ENCODE results near the gene CYB5R3.
A peak's percentile ranks its signal among the peaks of the same experiment; 100 is the strongest.

CYB5R3 gene

GRCh38 chr22:42649246-42650099 lies at the start of gene CYB5R3:
TSS of gene CYB5R3 (minus strand) at chr22:42649392. CDS start at chr22:42649315, 77 bp downstream.
- DNase-seq (ENCODE audit: low spot score): peak; percentile 71

- DNase-seq (ENCODE audit: low spot score): peak; percentile 62
These were observed 48.4 kb upstream of the CYB5R3 start for GRCh38 chr22:42697542-42698013.

DNA sequence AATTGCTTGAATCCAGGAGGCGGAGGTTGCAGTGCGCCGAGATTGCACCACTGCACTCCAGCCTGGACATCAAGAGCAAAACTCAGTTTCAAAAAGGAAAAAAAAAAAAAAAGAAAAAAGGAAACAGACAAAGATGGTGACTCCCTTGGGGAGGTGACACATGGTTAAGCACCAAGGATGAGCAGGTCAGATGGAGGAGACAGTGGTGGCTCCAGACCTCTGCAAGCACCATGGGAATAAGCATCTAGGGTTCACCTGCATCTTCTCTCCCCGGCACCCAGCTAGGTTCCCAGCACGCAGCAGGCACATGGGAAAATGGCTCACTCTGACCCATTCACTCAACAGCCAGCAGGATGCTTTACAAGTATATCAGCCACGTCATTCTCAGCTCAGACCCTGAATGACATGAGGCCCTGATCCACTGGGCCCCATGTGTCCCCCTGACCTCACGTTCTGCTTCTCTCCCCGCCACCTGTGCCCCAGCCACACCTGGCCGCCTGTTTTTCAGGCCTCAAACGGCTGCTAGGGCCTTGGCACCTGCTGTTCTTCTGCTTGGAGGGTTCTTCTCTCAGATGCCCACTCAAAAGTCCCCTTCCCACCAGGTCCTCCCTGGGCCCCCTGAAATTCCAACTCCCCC lies 47.3 kb upstream of the CYB5R3 start:
- no peak for DNase-seq (ENCODE audit: low spot score)

GRCh38 chr22:42695294-42695693 lies 46.1 kb upstream of the CYB5R3 start:
- DNase-seq (ENCODE audit: low spot score): no peak

- no peak for DNase-seq (ENCODE audit: low spot score)
These were observed 44.8 kb upstream of the CYB5R3 start for GRCh38 chr22:42693763-42694683.

DNA sequence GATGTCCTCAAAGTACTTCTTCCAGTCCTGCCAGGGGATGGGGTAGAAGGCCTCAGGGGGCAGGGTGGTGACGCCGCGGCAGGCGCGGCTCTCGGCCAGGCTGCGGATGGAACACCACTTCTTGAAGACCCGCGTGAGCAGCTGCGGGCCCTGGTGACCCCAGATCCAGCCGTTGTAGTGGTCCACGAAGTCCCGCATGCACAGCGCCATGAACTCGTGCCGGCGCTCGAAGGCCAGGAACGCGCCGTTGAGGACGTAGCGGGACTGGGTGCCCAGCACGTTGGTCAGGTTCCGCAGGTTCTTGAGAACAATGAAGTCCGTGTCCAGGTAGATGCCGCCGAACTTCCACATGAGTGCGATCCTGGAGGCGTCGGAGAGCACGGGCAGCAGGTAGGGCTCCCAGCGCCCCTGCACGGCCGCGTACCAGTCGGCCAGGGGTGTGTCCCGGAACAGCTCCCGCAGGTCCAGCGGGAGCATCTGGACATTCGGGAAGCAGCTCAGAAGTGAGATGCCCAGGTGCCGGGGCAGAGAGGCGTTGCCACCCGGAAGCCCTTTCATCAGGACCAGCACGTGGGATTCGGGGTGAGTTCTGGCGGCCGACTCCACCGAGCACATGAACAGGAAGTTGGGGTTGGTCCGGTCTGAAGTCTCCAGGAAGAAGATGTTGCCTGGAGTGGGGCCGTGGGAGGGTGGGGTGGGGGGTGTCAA lies 44.0 kb upstream of the CYB5R3 start:
- DNase-seq (ENCODE audit: low spot score): no peak

GRCh38 chr22:42692239-42693054 lies 43.3 kb upstream of the CYB5R3 start:
- no peak for DNase-seq (ENCODE audit: low spot score)

- no peak for DNase-seq (ENCODE audit: low spot score)
These were observed 42.2 kb upstream of the CYB5R3 start for GRCh38 chr22:42691440-42691839.

DNA sequence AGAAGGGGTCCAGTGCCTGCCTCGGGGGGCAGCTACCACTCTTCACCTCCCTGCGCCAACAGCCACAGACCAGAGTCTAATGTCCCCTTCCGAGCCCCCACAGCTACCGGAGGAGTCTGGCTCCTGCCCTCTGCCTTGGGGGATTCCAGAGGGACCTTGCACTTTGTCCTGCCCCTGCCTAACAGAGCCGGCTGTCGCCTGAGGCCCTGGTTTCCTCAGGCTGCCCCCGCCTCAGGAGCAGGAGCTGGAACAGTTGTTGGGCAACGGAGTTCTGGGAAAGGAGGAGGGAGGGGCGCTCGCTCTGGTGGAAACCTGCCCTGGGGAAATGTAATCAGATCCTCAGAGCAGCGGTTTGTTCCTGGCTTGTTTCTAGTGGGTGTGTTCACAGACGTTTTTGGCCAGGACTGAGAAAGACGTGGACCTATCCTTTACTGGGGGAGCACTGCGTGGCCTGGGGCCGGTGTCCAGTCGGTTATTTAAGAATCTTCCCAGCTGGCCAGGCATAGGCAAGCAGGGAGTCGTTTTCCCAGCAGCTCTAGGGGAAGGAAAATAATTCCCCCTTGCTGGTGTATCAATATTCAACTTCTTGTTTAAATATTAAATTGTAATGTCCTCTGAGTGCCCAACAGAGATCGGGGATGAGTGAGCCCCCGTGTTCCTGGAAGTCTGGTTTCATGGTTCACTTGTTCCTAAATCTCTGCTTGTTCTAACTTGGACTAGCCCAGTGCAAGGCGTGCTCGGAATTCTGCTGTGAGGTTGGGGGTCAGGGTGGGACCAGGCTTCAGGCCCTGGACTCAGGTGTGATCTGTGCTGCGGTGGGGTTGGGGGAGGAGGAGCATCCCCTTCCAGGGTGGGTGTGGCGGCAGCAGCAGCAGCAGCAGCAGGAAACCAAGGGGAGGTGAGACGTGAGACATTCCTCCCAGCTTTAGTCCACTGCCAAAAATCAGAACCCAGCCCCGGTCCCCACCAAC lies 39.3 kb upstream of the CYB5R3 start:
- no peak for DNase-seq (ENCODE audit: low spot score)

DNA sequence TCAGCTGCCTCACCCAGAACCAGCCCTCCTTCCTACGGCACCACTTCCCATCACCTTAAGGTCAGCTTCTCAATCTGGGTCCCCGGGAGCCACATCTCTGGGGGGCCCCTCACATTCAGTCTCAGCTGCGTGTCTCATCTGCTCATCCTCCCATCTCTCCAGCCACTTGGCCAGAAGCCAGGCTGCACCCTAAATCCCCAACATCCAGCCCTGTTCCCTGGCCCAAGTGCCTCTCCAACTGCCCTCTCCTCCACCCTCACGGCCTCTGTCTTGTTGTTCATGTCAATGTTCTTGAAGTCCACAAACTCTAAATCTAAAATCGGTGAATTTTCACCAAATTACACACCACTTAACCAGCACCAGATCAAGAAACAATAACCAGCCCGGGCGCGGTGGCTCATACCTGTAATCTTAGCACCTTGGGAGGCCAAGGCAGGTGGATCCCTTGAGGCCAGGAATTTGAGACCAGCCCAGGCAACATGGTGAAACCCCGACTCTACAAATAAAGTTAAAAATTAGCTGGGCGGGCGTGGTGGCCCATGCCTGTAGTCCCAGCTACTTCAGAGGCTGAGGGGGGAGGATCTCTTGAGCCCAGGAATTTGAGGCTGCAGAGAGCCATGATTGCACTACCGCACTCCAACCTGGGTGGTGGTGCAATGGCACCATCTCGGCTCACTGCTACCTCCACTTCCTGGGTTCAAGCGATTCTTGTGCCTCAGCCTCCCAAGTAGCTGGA lies 37.7 kb upstream of the CYB5R3 start:
- DNase-seq (ENCODE audit: low spot score): no peak

DNA sequence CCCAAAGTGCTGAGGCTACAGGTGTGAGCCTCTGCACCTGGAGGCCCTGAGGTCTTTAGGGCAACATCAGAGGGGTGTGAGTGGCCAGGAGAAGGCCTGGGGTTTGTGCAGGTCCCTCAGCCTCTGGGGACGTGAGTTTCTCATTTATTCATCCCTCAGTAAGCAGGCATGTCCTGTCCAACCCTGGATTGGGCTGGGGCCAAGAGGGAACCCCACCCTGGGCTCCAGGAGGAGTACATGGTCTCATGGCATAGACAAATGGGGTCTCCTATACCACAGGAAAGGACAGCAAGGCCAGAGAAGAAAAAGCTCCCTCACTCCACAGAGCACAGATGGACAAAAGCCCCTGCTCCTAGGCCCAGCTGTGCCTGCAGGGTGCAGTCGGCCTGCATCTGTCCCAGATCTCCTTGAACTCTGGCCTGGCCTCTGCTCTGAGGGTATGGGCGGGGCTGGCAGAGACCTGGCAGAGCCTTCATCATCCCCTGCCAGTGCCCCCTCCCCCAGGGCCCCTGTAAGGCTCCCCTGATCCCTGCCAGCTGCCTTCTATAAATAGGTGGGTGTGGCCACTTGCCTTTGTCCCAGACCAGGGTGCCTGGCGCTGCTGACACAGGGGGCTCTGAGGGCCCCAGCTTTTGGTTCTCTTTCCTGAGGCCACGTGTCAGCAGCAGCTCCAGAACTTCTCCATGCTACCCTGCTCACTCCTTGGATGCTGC lies 36.9 kb upstream of the CYB5R3 start:
- DNase-seq (ENCODE audit: low spot score): no peak

- DNase-seq (ENCODE audit: low spot score): no peak
These were observed 35.4 kb upstream of the CYB5R3 start for GRCh38 chr22:42684462-42685195.

GRCh38 chr22:42683578-42684283 lies 34.5 kb upstream of the CYB5R3 start:
- no peak for DNase-seq (ENCODE audit: low spot score)

GRCh38 chr22:42682113-42682851 lies 33.1 kb upstream of the CYB5R3 start:
- DNase-seq (ENCODE audit: low spot score): no peak

DNA sequence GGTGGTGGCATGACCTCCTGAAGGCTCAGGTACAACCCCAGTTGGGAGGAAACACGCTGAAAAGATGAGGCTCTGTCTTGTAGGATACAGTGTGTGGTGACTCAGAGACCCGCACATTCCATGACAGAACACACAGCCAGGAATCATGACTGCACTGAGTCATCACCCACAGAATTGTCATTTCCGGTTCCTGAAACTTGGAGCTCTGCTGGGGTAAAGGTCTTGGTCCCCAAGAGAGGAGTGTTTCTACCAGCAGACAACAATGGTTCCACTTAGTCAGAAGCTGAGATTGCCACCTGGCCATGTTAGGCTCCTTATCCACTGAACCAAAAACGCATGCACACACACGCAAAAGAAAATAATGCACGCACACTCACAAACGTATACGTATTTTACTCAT lies 31.5 kb upstream of the CYB5R3 start:
- peak; percentile 99 for DNase-seq (ENCODE audit: low spot score)

- DNase-seq (ENCODE audit: low spot score): no peak
These were observed 30.5 kb upstream of the CYB5R3 start for GRCh38 chr22:42679691-42680090.
